Measurements from ENCODE around the gene TREM2.

GRCh38 chr6:41197234-41197633 is 34.3 kb upstream of the TREM2 start:
- no peak for TF ChIP-seq CTCF (IDR thresholded peaks at IDR 0.05; ENCODE audit: poor library complexity)
- TF ChIP-seq EZH2phosphoT487 (IDR thresholded peaks at IDR 0.05; ENCODE audit: low read depth, severe bottlenecking, unreplicated experiment), result no peak

Measured in hepatocyte (in vitro differentiated cells).